ENCODE data around the gene PCDHGA1. TPM values are rescaled to one million over a fixed set of nuclear protein-coding genes. Genes with fewer than 3 reads are reported as not detected.
A peak's percentile ranks its signal among the peaks of the same experiment; 100 is the strongest.

The PCDHGA1 gene
- total and polyA plus RNA-seq, 9 of the 15 experiments (the other 6 are each of a cell fraction or from before 2014, with no cell fraction given) = 0.05 to 0.26 (median 0.18) TPM; not detected in 2

DNA sequence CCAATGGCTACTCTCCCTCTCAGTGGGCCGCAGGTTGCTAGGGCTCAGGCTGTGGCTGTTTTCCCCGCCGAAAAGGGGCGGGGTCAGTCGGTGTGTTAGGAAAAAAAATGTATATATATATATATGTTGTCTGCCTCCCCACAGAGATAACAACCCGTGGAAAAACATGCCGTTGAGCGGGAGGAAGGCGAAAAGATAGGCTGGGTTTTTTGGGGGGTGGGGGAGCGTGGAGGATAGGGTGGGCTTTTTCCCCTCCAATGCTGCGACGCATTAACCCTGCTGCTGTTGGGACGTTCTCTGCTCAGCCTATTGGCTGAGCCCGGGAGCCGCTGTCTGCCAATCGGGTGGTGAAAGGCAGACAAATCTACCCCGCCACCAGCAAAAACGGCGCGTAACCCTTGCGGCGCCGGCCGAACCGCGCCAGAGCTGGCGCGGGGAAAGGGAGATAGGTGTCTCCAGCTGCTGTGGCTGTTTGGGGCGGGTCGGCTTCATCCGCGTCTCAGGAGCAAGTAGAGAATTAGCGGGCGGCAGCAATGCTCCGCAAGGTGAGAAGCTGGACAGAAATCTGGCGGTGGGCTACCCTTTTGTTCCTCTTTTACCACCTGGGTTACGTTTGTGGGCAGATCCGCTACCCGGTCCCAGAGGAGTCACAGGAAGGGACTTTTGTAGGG is 154.5 kb downstream of the PCDHGA1 start, which contains the start of gene PCDHGC4 (continued):
- no peak for TF ChIP-seq ILK (tag; IDR thresholded peaks at IDR 0.05; ENCODE audit: borderline replicate concordance, low read depth)

GRCh38 chr5:141485321-141486055 is 155.2 kb downstream of the PCDHGA1 start:
- WGBS (ENCODE audit: insufficient coverage, low coverage, missing lambda C conversion rate) = 4% methylated on average over 38 of the region's 38 CpGs
- DNase-seq (ENCODE audit: extremely low read depth in 1 of 4, low spot score in 3 of 4) (no peak), ATAC-seq (no peak), FAIRE-seq (no peak)
- H3K27me3 ChIP-seq (ENCODE audit: control insufficient read depth in 2 of 2, insufficient read depth in 2 of 2, low read length in 2 of 2) = peaks cover 55 to 61% of the 10 kb centered on the region in 2 experiments
- no peaks in the 10 kb centered on the region for H3K9me3 ChIP-seq (replicated peaks; ENCODE audit: control insufficient read depth, insufficient read depth, low read depth, low read length)
- H3K4me3 ChIP-seq = no peak overlapping the region
- BruUV-seq (replicated peaks) = no TSS peak
- H3K36me3 ChIP-seq (ENCODE audit: control insufficient read depth, insufficient read depth, low read length) = no peaks in the 10 kb centered on the region
- no peak overlapping the region for H3K4me2 ChIP-seq (ENCODE audit: insufficient read depth, low read length)
- H4K20me1 ChIP-seq (replicated peaks; ENCODE audit: control insufficient read depth, insufficient read depth, low read length) = 0 out of 2 replicates have a peak, but pooled peaks cover 5% of the 10 kb centered on the region
- in situ Hi-C loops (cut with MboI) (no loop called here), intact Hi-C loops (cut with micrococcal nuclease) (no loop called here)
- H3K79me2 ChIP-seq (ENCODE audit: control insufficient read depth, insufficient read depth, low read length) = no peaks in the 10 kb centered on the region
- peaks cover 0 to 6% of the 10 kb centered on the region in 2 experiments; a peak in 2 of 5 replicates for H3K4me1 ChIP-seq (replicated peaks in 1 of 2; ENCODE audit: control insufficient read depth in 2 of 2, insufficient read depth in 2 of 2, low read length in 2 of 2)
- CTCF ChIA-PET (ENCODE audit: low intra/inter-chr PET ratio) = no interaction called here
- no peak overlapping the region for H2AFZ ChIP-seq (ENCODE audit: low read depth, low read length)
- POLR2A ChIA-PET = interaction anchor here (0.9 to 1.4 kb wide), 4 partner anchors 10 to 168 kb away, joined by 3 to 4 read pairs (median 3); partner anchors contain the start of gene PCDHGC3
- no peaks in the 10 kb centered on the region for H3K9me1 ChIP-seq (ENCODE audit: control insufficient read depth, insufficient read depth, low read length)
- TF ChIP-seq NFIC (IDR thresholded peaks at IDR 0.05) (0 out of 2 replicates have a peak, but pooled peaks have one; percentile 14), EZH2 (IDR thresholded peaks at IDR 0.05; ENCODE audit: borderline replicate concordance, low read depth, low read length) (peak; percentile 73; the same call in 1 of the 2 replicates), STAT5B (CRISPR knock-in tag; IDR thresholded peaks at IDR 0.05) (no peak), ZFP36 (IDR thresholded peaks at IDR 0.05; ENCODE audit: low read depth, low read length, partially characterized antibody) (no peak), ZNF12 (CRISPR knock-in tag; IDR thresholded peaks at IDR 0.05) (no peak), HMGXB4 (CRISPR knock-in tag; IDR thresholded peaks at IDR 0.05) (no peak)
- H3K9ac ChIP-seq (ENCODE audit: insufficient read depth in 1 of 2, low read depth in 2 of 2, low read length in 2 of 2) = peak overlapping the region in 1 of 2 experiments; percentile 26; a peak in 1 of 4 replicates
- no peak overlapping the region for H3K27ac ChIP-seq (ENCODE audit: extremely low read depth, low read depth, low read length)

All from K562 (cell line).